K562 (cell line): ENCODE measurements around the gene ANAPC16. TPM values are rescaled to one million over a fixed set of nuclear protein-coding genes. Genes with fewer than 3 reads are reported as not detected.

ENCODE experiments used
- ARID3B ChIP-seq: fragments of 250-450 bp; sonication (Bioruptor Pico); IDR thresholded peaks from 2 replicates; pipeline ENCODE4 v1.4.0; 2020; ENCODE audit warnings: borderline replicate concordance
- BRF1 ChIP-seq: IDR thresholded peaks from 3 replicates; pipeline ENCODE4 v1.6.1; 2011; ENCODE audit warnings: borderline replicate concordance, mild to moderate bottlenecking; ENCODE audit not compliant: insufficient read length; ENCODE audit errors: extremely low read depth
- NFE2 ChIP-seq: IDR thresholded peaks from 2 replicates; pipeline ENCODE4 v1.6.1; 2014; ENCODE audit warnings: antibody characterized with exemption, low read depth
- NFRKB ChIP-seq: fragments of 450-650 bp; IDR thresholded peaks from 2 replicates; pipeline ENCODE4 v1.6.1; 2016; ENCODE audit warnings: low read depth
- PHF21A ChIP-seq: fragments of 450-650 bp; IDR thresholded peaks from 2 replicates; pipeline ENCODE4 v1.6.1; 2017; ENCODE audit warnings: low read depth, borderline replicate concordance
- PURB ChIP-seq: sonication (generic); formaldehyde crosslinking; IDR thresholded peaks from 2 replicates; pipeline ENCODE4 v1.9.0; 2021; ENCODE audit warnings: low read depth, mild to moderate bottlenecking, missing genetic modification reagents
- SRSF1 ChIP-seq: fragments of 200-400 bp; formaldehyde crosslinking; IDR thresholded peaks from 2 replicates; pipeline ENCODE4 v1.6.1; 2017; ENCODE audit warnings: mild to moderate bottlenecking, low read depth, low read length, moderate library complexity
- STAG1 ChIP-seq: sonication (generic); formaldehyde crosslinking; IDR thresholded peaks from 2 replicates; pipeline ENCODE4 v1.5.0; 2020; ENCODE audit warnings: missing genetic modification reagents, borderline replicate concordance
- STAT5B ChIP-seq: fragments of 250-450 bp; sonication (Bioruptor Pico); IDR thresholded peaks from 2 replicates; pipeline ENCODE4 v1.8.0; 2021; ENCODE audit warnings: mild to moderate bottlenecking, inconsistent platforms
- TARDBP ChIP-seq: fragments of 450-650 bp; IDR thresholded peaks from 2 replicates; pipeline ENCODE4 v1.6.1; 2016
- TOE1 ChIP-seq, 2 experiments: fragments of 450-650 bp in 1 of 2; sonication (generic) in 1 of 2; formaldehyde crosslinking in 1 of 2; IDR thresholded peaks; 2 replicates each; pipeline versions ENCODE4 v1.7.1 to v1.8.0; 2016 to 2022; ENCODE audit warnings: borderline replicate concordance in 2 of 2, mild to moderate bottlenecking in 2 of 2, antibody characterized with exemption in 1 of 2, inconsistent platforms in 1 of 2, low read depth in 1 of 2, missing genetic modification reagents in 1 of 2, moderate library complexity in 1 of 2
- ZBTB12 ChIP-seq: fragments of 250-450 bp; sonication (Bioruptor Pico); IDR thresholded peaks from 2 replicates; pipeline ENCODE4 v1.4.0; 2020
- ZBTB49 ChIP-seq: sonication (generic); formaldehyde crosslinking; IDR thresholded peaks from 2 replicates; pipeline ENCODE4 v1.8.0; 2022; ENCODE audit warnings: missing genetic modification reagents, mild to moderate bottlenecking, borderline replicate concordance
- ZBTB7A ChIP-seq: IDR thresholded peaks from 2 replicates; pipeline ENCODE4 v1.6.1; 2011; ENCODE audit warnings: low read depth, mild to moderate bottlenecking, low read length, moderate library complexity, borderline replicate concordance; ENCODE audit not compliant: control insufficient read depth
- ZHX1 ChIP-seq: fragments of 150-350 bp; conservative IDR thresholded peaks from 2 replicates; pipeline ENCODE4 v1.6.1; 2014; ENCODE audit warnings: low read length
- ZNF217 ChIP-seq: sonication (generic); formaldehyde crosslinking; IDR thresholded peaks from 2 replicates; pipeline ENCODE4 v1.8.0; 2022; ENCODE audit warnings: mild to moderate bottlenecking, missing genetic modification reagents
- ZNF239 ChIP-seq: fragments of 250-450 bp; sonication (Bioruptor Pico); IDR thresholded peaks from 2 replicates; pipeline ENCODE4 v1.4.0; 2020; ENCODE audit warnings: mild to moderate bottlenecking
- ZNF766 ChIP-seq: fragments of 200-800 bp; sonication (Bioruptor generic); conservative IDR thresholded peaks from 2 replicates; pipeline ENCODE4 v1.6.1; 2016; ENCODE audit warnings: missing genetic modification characterization, missing compliant biosample characterization
- polyA plus RNA-seq, 8 experiments: library from polyadenylated mRNA; depleted of rRNA in 4 of 8; stranded (reverse) in 5 of 8; unstranded in 3 of 8; fragments of >200 nt; fragmentation: Nextera tagmentation in 2 of 8; fragmentation: Illumina TruSeq in 1 of 8; extraction: Ambion mirVana in 2 of 8; extraction: Trizol in 1 of 8; gene quantifications; 2 replicates each; pipeline versions ENCODE4 v1.2.1 to v1.2.3, GENCODE V29; 2011 to 2014; ENCODE audit warnings: inconsistent platforms in 1 of 8, missing spikeins in 1 of 8
- total RNA-seq, 7 experiments: library from RNA; depleted of rRNA in 6 of 7; stranded (reverse); fragments of >200 nt in 6 of 7; fragmentation: Illumina TruSeq in 2 of 7; extraction: Trizol in 2 of 7; gene quantifications; 2 replicates each; pipeline versions ENCODE4 v1.2.1 to v1.2.3, GENCODE V29; 2011 to 2021; ENCODE audit warnings: low replicate concordance in 1 of 7

Gene ANAPC16
- total and polyA plus RNA-seq, 9 of the 15 experiments (the other 6 are each of a cell fraction or from before 2014, with no cell fraction given): 42.6 to 208 (median 108) TPM

GRCh38 chr10:72272689-72273409 lies 57.0 kb downstream of the ANAPC16 start (continued):
- TF ChIP-seq PURB (no peak), SRSF1 (no peak), ZHX1 (peak; percentile 53; the same call in 1 of the 2 replicates), ZBTB12 (CRISPR knock-in tag) (no peak; the same call in 1 of the 2 replicates), NFRKB (no peak), ZNF239 (CRISPR knock-in tag) (peak; percentile 1; the same call in 1 of the 2 replicates), BRF1 (no peak), STAT5B (CRISPR knock-in tag) (no peak), ZNF766 (no peak), ZBTB7A (peak; percentile 79), NFE2 (peak; percentile 19; the same call in 1 of the 2 replicates), ZNF217 (no peak), ARID3B (CRISPR knock-in tag) (no peak), TARDBP (no peak), TOE1 (IDR thresholded peaks at IDR 0.05; ENCODE audit: borderline replicate concordance) (no peak), TOE1 (CRISPR knock-in tag; IDR thresholded peaks at IDR 0.05; ENCODE audit: borderline replicate concordance, low read depth) (no peak; the same call in 1 of the 2 replicates), ZBTB49 (CRISPR knock-in tag) (no peak), PHF21A (no peak), STAG1 (CRISPR knock-in tag) (no peak)
